Mesenteric fat pad (tissue), 1 donor: ENCODE data around the gene HOXA11. TPM values are rescaled to one million over a fixed set of nuclear protein-coding genes. Genes with fewer than 3 reads are reported as not detected.
A peak's percentile ranks its signal among the peaks of the same experiment; 100 is the strongest.

Experiments
- DNase-seq: peaks from one replicate; pipeline ENCODE4 v3.0.0-alpha.2; 2020; ENCODE audit warnings: low spot score
- total RNA-seq: library from RNA; stranded (reverse); fragmentation: NEBNext Ultra II Directional; extraction: Animal tissue kit (Norgen Biotek cat#: 25700); gene quantifications from one replicate; pipeline ENCODE4 v1.2.1, GENCODE V29; 2021
- donor health status: DM: yes; HTN: yes; CAD: no.

HOXA11 gene
- total RNA-seq, 1 donor from 2014 or later, result 6.1 TPM

DNA sequence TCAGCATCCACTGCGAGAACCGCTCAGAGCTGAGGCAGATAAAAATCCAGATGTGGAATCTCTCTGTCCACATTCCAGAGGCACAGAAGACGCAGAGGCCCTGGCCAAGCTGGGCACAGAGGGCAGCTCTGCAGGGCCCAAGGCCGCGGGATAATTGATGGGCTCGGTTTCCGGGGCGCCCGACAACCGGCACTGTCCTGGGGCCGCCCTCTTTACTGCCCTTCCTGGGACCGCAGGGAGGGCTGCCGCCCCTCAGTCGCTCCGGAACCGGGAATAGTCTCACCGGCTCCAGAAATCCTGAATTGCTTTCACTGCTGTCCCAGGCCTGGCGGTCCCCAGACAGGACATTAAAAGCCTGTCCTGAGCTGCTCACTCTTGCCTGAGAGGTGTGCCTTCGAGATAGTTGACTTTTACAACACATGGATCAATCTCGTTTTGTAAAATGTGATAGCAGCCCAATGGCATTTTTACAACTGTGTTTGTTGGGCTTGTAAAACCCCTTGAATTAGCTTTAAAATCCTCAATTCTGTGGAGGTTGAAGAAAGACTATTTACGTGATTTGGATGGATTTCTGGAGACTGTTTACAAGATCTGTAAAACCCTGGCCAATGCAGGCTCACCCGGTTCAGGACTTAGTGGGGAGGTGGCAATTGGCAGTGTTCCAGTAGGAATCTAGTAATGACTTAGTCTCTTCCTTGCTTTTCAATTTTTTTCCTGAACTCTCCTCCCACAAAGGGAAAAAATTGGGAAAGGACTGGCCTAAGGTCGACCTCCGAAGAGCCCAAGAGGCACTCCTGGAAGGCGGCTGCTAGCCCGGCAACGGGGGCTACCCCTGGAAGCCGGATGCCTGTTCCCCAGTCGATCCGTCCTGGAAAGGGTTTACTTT is 36.0 kb downstream of the HOXA11 start:
- no peak for DNase-seq

- no peak for DNase-seq
Observed at GRCh38 chr7:27148031-27148755, 36.8 kb downstream of the HOXA11 start.

DNA sequence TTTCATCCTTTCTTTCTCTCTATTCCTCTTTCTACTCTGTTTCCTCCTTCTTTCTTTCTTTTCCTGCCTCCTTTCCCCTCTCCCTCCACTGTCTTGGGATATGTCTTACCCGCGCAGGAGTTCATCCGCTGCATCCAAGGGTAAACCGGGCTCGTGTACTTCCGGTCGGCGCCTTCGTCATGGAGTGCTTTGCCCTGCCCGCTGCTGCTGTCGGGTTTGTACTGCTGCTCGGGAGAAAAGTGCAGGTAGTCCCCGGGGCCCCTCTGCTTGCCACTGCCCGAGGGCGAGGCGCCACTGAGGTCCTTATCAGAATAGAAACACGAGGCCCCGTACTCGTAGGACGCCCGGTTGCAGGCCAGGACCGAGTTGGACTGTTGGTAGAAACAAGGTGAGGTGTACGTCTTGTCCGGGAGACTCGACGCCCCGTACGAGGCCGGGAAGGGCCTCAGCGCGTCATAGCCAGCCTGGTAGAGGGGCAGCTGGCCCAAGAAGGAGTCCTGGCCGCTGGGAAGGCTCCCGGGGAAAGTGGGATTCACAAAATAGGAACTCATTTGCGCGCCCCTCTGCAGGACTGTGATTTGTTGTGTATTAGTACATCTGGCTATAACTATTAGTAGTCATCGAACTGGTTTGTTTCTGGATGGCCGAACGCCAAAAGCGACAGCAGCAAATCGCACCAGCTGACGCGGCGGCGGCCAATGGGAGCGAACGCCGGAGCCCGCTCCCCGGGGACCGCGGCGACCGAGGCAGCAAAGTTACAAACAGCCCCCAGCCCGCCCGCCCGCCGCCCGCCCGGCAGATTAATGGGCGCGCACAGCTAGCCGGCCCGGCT is 37.6 kb downstream of the HOXA11 start, which contains the start of gene HOXA6:
Gene HOXA6 (minus strand): TSS at position 576 of the 832 bp plus-strand sequence. CDS start 25 bp downstream, at position 551.
- DNase-seq, result peak; percentile 92

GRCh38 chr7:27146491-27147198 is 38.4 kb downstream of the HOXA11 start:
- no peak for DNase-seq

- DNase-seq, result no peak
Observed at GRCh38 chr7:27145914-27146412, 39.1 kb downstream of the HOXA11 start.

DNA sequence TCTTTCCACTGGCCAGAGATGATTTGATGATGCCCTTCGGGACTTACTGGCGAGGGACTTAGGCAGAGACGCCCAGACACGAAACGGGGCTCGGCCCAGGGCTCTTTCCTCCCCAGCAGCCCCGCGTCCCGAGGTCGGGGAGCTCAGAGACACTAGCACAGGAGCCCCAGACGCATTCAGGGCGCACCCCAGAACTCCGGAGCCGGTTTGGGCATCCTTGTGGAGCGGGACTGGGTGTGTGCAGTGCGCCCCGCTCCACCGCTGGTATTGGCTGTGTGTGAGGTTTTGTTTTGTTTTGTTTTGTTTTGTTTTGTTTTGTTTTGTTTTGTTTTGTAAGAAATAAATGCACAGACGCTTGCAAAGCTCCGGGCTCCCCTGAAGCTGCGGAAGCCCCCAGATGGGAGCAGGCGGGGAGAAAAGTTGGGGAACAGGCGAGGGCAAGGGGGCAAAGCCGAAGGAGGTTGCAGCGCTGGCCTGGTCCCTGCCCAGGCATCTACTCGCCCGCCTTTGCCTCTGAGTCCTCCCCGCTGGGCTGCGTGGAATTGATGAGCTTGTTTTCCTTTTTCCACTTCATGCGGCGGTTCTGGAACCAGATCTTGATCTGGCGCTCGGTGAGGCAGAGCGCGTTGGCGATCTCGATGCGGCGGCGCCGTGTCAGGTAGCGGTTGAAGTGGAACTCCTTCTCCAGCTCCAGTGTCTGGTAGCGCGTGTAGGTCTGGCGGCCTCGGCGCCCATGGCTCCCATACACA is 39.7 kb downstream of the HOXA11 start:
- no peak for DNase-seq

GRCh38 chr7:27144781-27145164 is 40.3 kb downstream of the HOXA11 start:
- no peak for DNase-seq

- no peak for DNase-seq
Observed at GRCh38 chr7:27143950-27144780, 40.9 kb downstream of the HOXA11 start.

GRCh38 chr7:27143023-27143949 is 41.7 kb downstream of the HOXA11 start, which contains the start of gene HOXA5:
HOXA5 (minus strand) TSS chr7:27143681; CDS start chr7:27143607, 74 bp downstream.
- DNase-seq, result no peak

GRCh38 chr7:27142580-27143022 is 42.4 kb downstream of the HOXA11 start:
- DNase-seq, result no peak

DNA sequence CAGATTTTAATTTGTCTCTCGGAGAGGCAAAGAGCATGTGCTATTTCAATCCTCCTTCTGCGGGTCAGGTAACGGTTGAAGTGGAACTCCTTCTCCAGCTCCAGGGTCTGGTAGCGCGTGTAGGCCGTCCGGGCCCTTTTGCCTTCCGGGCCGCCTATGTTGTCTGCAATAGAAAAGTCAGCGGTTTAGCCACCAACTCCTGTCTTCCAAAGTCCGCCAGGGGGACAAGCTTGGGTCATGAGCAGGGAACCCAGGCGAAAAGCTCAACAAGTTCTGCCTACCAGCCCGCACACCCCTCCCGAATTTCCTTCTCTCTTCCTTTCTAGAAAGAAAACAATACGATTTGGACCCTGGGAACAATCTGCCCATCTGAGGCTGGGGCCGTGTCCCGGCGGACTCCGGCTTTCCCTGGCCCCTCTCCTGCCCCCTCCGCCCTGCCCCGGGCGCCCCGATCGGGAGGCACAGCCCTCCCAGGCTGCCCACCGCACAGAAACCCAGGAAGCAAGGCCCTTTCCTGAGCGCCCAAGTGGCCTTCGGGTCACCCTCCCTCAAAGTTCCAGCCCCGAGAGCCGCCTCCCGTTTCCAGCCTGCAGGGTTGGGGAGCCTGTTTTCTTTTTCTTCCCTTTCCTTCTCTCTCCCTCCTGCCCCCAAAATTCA is 43.0 kb downstream of the HOXA11 start:
- no peak for DNase-seq

DNA sequence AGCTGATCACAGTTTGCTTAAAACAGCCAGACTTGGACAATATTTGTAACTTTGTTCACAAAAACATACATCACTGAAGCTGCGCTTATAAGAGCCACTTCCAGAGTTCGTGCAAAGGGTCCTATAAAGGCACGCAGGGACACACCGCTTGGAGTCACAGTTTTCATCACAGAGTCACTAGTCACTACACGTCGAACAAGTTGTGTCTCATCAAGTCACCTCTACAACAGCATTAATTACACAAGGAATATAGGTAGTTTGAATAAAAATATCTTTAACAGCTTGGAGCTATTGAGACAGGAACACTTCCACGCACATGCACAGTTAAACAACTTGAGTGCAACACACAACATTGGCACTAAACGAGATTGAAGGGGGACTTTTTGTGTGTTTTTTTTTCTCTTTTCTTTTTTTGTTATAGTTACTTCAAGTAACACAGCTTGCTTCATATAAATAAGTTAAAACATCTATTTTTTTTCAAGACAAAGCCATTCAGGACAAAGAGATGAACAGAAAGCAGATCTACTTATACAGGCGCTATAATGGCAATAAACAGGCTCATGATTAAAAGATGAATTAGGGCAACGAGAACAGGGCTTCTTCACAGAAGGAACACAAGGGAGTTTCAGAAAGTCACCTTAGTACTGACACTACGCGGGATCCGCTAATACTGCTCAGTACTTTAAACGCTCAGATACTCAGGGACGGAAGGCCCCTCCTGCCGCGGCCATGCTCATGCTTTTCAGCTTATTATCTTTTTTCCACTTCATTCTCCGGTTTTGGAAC is 43.7 kb downstream of the HOXA11 start:
- no peak for DNase-seq

- no peak for DNase-seq
Observed at GRCh38 chr7:27140126-27140857, 44.7 kb downstream of the HOXA11 start.

DNA sequence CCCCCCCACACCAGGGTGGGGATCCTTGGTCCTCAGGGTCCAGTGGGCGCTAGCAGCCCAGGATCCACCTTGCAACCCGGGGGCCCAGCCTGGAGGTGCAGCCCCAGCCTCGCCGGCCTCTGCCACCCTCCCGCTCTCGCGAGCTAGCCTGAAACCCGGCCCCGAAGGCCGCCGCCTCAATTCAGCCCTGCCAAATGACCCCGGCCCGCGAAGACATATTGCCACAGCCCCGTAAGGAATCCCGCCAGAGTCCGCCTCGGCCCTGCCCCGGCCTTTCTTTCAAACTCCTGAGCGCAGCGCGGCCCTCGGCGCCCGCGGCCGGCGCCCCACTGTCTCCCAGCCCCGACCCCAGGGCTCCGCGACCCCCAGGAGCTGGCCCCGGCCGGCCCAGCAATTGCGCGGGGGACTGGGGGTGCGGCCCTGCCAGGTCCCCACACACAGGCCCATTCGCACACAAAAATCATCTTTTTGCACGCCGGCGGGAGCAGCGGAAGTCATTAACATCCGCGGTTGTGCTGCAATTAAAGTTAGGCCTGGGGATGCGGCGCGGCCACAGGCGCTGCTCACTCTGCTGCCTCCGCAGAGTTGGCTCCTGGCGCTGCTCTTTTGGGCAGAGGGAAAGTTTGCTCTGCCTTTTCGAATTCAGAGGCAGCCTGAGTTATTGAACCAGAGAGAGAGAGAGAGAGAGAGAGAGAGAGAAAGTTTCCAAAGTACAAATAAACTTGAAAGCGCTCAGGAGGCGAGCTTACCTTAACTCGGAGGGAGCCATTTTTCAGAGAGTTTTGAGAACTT is 45.5 kb downstream of the HOXA11 start:
- no peak for DNase-seq

GRCh38 chr7:27138985-27139333 is 46.1 kb downstream of the HOXA11 start:
- DNase-seq, result no peak
